ENCODE measurements around the gene ANK3.

- TF ChIP-seq CTCF (IDR thresholded peaks at IDR 0.05) (no peak), POLR2A (IDR thresholded peaks at IDR 0.05) (no peak)
Measured at GRCh38 chr10:60008816-60009215, 380.9 kb downstream of the ANK3 start.
